HepG2 (cell line): ENCODE measurements around the gene ATG4B. TPM values are rescaled to one million over a fixed set of nuclear protein-coding genes. Genes with fewer than 3 reads are reported as not detected.

Source experiments
- ASH2L ChIP-seq: fragments of 300-600, 200-600 bp; sonication (generic); IDR thresholded peaks from 2 replicates; pipeline ENCODE4 v1.7.0; 2017; ENCODE audit warnings: low read depth, mild to moderate bottlenecking, moderate library complexity, mixed read lengths, low read length; ENCODE audit not compliant: insufficient read length
- CCDC6 ChIP-seq: sonication (generic); formaldehyde crosslinking; IDR thresholded peaks from 2 replicates; pipeline ENCODE4 v1.8.1; 2022; ENCODE audit warnings: mild to moderate bottlenecking, missing genetic modification reagents, moderate library complexity
- HDAC6 ChIP-seq: fragments of 200-600 bp; sonication (generic); IDR thresholded peaks from 2 replicates; pipeline ENCODE4 v1.7.0; 2017; ENCODE audit warnings: mild to moderate bottlenecking, antibody characterized with exemption, low read length, low read depth
- KLF16 ChIP-seq, 2 experiments: sonication (generic) in 1 of 2; formaldehyde crosslinking in 1 of 2; IDR thresholded peaks; 2 replicates each; pipeline versions ENCODE4 v1.6.1 to v1.8.0; 2016 to 2023; ENCODE audit warnings: missing genetic modification reagents in 2 of 2, missing compliant biosample characterization in 1 of 2
- MBNL3 ChIP-seq: fragments of 250-450 bp; sonication (Bioruptor Pico); conservative IDR thresholded peaks from 2 replicates; pipeline ENCODE4 v1.8.0; 2022; ENCODE audit warnings: mild to moderate bottlenecking, inconsistent platforms
- MEF2D ChIP-seq: sonication (generic); formaldehyde crosslinking; IDR thresholded peaks from 2 replicates; pipeline ENCODE4 v1.5.1; 2020; ENCODE audit warnings: mild to moderate bottlenecking, missing genetic modification reagents
- MEIS2 ChIP-seq: sonication (generic); formaldehyde crosslinking; IDR thresholded peaks from 2 replicates; pipeline ENCODE4 v1.9.0; 2021; ENCODE audit warnings: mild to moderate bottlenecking, missing genetic modification reagents
- NCOA2 ChIP-seq: sonication (generic); formaldehyde crosslinking; IDR thresholded peaks from 2 replicates; pipeline ENCODE4 v1.8.0; 2022; ENCODE audit warnings: inconsistent platforms
- PCBP2 ChIP-seq: fragments of 200-400 bp; formaldehyde crosslinking; optimal IDR thresholded peaks from 2 replicates; pipeline ENCODE3; 2018; ENCODE audit warnings: low read length, low read depth; ENCODE audit not compliant: poor library complexity, severe bottlenecking
- RXRA ChIP-seq: sonication (generic); formaldehyde crosslinking; IDR thresholded peaks from 2 replicates; pipeline ENCODE4 v1.5.1; 2020; ENCODE audit warnings: missing genetic modification reagents
- ZBTB20 ChIP-seq: sonication (generic); formaldehyde crosslinking; IDR thresholded peaks from 2 replicates; pipeline ENCODE4 v1.8.1; 2023; ENCODE audit warnings: missing genetic modification reagents, low read depth, mild to moderate bottlenecking, borderline replicate concordance
- ZBTB7B ChIP-seq: sonication (generic); formaldehyde crosslinking; IDR thresholded peaks from 2 replicates; pipeline ENCODE4 v1.4.0; 2020; ENCODE audit warnings: missing genetic modification reagents
- ZFP1 ChIP-seq: IDR thresholded peaks from 2 replicates; pipeline ENCODE4 v1.6.1; 2016
- ZFP90 ChIP-seq: sonication (generic); formaldehyde crosslinking; IDR thresholded peaks from 2 replicates; pipeline ENCODE4 v1.8.0; 2022; ENCODE audit warnings: missing genetic modification reagents, mild to moderate bottlenecking, inconsistent platforms, borderline replicate concordance
- ZMYM2 ChIP-seq: sonication (generic); formaldehyde crosslinking; IDR thresholded peaks from 2 replicates; pipeline ENCODE4 v1.8.0; 2022; ENCODE audit warnings: mild to moderate bottlenecking, missing genetic modification reagents
- ZNF124 ChIP-seq: sonication (generic); formaldehyde crosslinking; IDR thresholded peaks from 2 replicates; pipeline ENCODE4 v1.4.0; 2020; ENCODE audit warnings: missing genetic modification reagents
- ZNF160 ChIP-seq: sonication (generic); formaldehyde crosslinking; IDR thresholded peaks from 2 replicates; pipeline ENCODE4 v1.8.0; 2022; ENCODE audit warnings: mild to moderate bottlenecking, inconsistent platforms, missing genetic modification reagents
- ZNF850 ChIP-seq: sonication (generic); formaldehyde crosslinking; conservative IDR thresholded peaks from 2 replicates; pipeline ENCODE4 v1.9.0; 2021; ENCODE audit warnings: mild to moderate bottlenecking, missing genetic modification reagents
- polyA plus RNA-seq, 8 experiments: library from polyadenylated mRNA; depleted of rRNA in 3 of 8; stranded (reverse) in 7 of 8; unstranded in 1 of 8; fragments of >200 nt; fragmentation: Illumina TruSeq in 4 of 8; extraction: Trizol in 4 of 8; gene quantifications; 2 replicates each; pipeline versions ENCODE4 v1.2.1 to v1.2.3, GENCODE V29; 2011 to 2016; ENCODE audit warnings: low read depth in 4 of 8, missing spikeins in 1 of 8, mixed read lengths in 1 of 8; ENCODE audit not compliant: insufficient read depth in 1 of 8
- total RNA-seq, 5 experiments: library from RNA; depleted of rRNA; stranded (reverse); fragments of >200 nt; fragmentation: Illumina TruSeq; extraction: Trizol; gene quantifications; 2 replicates each; pipeline ENCODE4 v1.2.3, GENCODE V29; 2016; ENCODE audit warnings: low read depth in 1 of 5
- TF ChIP-seq, protein P1 (sequence below): sonication (generic); formaldehyde crosslinking; IDR thresholded peaks from 2 replicates; pipeline ENCODE4 v1.5.0; 2020; ENCODE audit warnings: missing genetic modification reagents, mild to moderate bottlenecking, borderline replicate concordance
- TF ChIP-seq, protein P2 (sequence below): IDR thresholded peaks from 2 replicates; pipeline ENCODE4 v1.6.1; 2018; ENCODE audit warnings: missing genetic modification reagents, mild to moderate bottlenecking, missing compliant biosample characterization
- TF ChIP-seq, protein P3 (sequence below): sonication (generic); formaldehyde crosslinking; conservative IDR thresholded peaks from 2 replicates; pipeline ENCODE4 v1.4.0; 2020; ENCODE audit warnings: missing genetic modification reagents
- TF ChIP-seq, protein P4 (sequence below): IDR thresholded peaks from 2 replicates; pipeline ENCODE4 v1.6.1; 2016; ENCODE audit warnings: low read depth

ATG4B gene
- total and polyA plus RNA-seq, 2 of the 13 experiments (the other 11 are each of a cell fraction or from before 2014, with no cell fraction given): 95.5 to 239 TPM

DNA sequence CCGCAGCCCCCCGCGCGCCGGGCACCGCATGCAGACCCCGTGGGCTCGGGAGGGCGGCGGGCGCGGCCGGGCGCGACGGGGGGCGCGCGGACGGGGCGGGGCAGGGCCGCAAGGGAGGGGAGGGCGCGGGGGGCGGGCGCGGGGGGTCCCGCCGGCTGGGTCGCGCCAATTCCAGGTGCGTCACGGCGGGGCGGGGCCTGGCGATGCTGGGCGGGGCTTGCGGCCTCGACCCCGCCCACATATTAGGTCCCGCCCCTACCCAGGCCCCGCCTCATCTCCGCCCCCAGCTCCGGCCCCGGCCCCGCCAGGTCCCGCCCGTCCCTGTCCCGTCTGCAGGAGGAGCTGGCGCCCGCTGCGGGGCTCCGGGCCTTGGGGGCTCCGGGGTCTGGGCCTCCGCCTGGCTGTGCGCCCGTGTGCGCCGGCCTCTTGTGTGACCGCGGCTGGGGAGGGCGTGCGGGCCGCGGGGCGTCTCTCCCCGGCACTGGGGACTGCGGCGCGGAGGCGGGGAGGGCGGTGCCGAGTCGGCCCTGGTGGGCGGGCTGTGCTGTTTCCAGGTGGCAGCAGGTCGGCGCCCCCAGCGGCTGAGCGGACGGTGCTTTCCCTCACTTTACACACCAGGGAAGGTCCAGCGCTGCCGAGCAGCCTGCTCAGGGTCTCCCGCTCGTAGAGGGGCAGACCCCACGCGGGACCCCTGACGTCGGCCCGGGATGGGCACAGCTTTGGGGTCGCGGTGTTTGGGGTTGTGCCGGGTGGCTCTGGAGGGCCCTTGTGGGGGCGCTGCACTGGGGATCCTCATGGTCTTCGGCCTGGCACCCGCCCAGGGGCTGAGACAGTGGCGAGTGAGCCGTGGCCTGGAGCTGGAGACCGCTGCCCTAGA is 64.9 kb downstream of the ATG4B start (continued):
- TF ChIP-seq PCBP2 (no peak), NCOA2 (CRISPR knock-in tag) (peak; percentile 56; the same call in 1 of the 2 replicates), ZBTB20 (CRISPR knock-in tag) (0 out of 2 replicates have a peak, but pooled peaks have one; percentile 36), ZBTB7B (CRISPR knock-in tag) (peak; percentile 82), MEF2D (CRISPR knock-in tag) (0 out of 2 replicates have a peak, but pooled peaks have one; percentile 42), HDAC6 (no peak), RXRA (peak; percentile 80), ZNF124 (CRISPR knock-in tag) (peak; percentile 71; the same call in 1 of the 2 replicates), ASH2L (no peak), ZNF160 (CRISPR knock-in tag) (no peak; the same call in 1 of the 2 replicates), ZNF850 (CRISPR knock-in tag) (peak; percentile 67; the same call in 1 of the 2 replicates), ZMYM2 (CRISPR knock-in tag) (0 out of 2 replicates have a peak, but pooled peaks have one; percentile 24), ZFP90 (CRISPR knock-in tag) (peak; percentile 68; the same call in 1 of the 2 replicates), MEIS2 (no peak), KLF16 (CRISPR knock-in tag; IDR thresholded peaks at IDR 0.05) (peak in 1 of 2 experiments; percentile 70; a peak in 2 of 4 replicates), MBNL3 (CRISPR knock-in tag) (no peak), ZFP1 (CRISPR knock-in tag) (0 out of 2 replicates have a peak, but pooled peaks have one; percentile 34), CCDC6 (CRISPR knock-in tag) (peak; percentile 71)
- TF ChIP-seq, protein P1, sequence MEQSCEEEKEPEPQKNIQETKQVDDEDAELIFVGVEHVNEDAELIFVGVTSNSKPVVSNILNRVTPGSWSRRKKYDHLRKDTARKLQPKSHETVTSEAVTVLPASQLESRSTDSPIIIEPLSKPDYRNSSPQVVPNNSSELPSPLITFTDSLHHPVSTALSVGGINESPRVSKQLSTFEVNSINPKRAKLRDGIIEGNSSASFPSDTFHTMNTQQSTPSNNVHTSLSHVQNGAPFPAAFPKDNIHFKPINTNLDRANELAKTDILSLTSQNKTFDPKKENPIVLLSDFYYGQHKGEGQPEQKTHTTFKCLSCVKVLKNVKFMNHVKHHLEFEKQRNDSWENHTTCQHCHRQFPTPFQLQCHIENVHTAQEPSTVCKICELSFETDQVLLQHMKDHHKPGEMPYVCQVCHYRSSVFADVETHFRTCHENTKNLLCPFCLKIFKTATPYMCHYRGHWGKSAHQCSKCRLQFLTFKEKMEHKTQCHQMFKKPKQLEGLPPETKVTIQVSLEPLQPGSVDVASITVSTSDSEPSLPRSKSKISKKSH (CRISPR knock-in tag): no peak
- TF ChIP-seq, protein P2, sequence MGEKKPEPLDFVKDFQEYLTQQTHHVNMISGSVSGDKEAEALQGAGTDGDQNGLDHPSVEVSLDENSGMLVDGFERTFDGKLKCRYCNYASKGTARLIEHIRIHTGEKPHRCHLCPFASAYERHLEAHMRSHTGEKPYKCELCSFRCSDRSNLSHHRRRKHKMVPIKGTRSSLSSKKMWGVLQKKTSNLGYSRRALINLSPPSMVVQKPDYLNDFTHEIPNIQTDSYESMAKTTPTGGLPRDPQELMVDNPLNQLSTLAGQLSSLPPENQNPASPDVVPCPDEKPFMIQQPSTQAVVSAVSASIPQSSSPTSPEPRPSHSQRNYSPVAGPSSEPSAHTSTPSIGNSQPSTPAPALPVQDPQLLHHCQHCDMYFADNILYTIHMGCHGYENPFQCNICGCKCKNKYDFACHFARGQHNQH (CRISPR knock-in tag): peak; percentile 47; the same call in 1 of the 2 replicates
- TF ChIP-seq, protein P3, sequence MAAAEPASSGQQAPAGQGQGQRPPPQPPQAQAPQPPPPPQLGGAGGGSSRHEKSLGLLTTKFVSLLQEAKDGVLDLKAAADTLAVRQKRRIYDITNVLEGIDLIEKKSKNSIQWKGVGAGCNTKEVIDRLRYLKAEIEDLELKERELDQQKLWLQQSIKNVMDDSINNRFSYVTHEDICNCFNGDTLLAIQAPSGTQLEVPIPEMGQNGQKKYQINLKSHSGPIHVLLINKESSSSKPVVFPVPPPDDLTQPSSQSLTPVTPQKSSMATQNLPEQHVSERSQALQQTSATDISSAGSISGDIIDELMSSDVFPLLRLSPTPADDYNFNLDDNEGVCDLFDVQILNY: peak; percentile 64; the same call in 1 of the 2 replicates
- TF ChIP-seq, protein P4, sequence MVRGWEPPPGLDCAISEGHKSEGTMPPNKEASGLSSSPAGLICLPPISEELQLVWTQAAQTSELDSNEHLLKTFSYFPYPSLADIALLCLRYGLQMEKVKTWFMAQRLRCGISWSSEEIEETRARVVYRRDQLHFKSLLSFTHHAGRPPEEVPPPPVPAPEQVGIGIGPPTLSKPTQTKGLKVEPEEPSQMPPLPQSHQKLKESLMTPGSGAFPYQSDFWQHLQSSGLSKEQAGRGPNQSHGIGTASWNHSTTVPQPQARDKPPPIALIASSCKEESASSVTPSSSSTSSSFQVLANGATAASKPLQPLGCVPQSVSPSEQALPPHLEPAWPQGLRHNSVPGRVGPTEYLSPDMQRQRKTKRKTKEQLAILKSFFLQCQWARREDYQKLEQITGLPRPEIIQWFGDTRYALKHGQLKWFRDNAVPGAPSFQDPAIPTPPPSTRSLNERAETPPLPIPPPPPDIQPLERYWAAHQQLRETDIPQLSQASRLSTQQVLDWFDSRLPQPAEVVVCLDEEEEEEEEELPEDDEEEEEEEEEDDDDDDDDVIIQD (CRISPR knock-in tag): peak; percentile 48; the same call in 1 of the 2 replicates
